Activated CD8-positive, alpha-beta memory T cell treated with anti-CD3 and anti-CD28 coated beads for 36 hours (primary cell): ENCODE data around the gene ARVCF. TPM values are rescaled to one million over a fixed set of nuclear protein-coding genes. Genes with fewer than 3 reads are reported as not detected.

Source experiments
- CTCF ChIA-PET: fragments of 350-600 bp; sonication (Branson Sonifier 250); formaldehyde crosslinking; loops from one replicate; lab custom pipeline; 2021; ENCODE audit warnings: antibody characterized with exemption; lab: Charles Lee
- POLR2A ChIA-PET: fragments of 350-600 bp; sonication (Branson Sonifier 250); formaldehyde crosslinking; loops from one replicate; lab custom pipeline; 2021; ENCODE audit warnings: antibody characterized with exemption; lab: Charles Lee
- total RNA-seq, 2 experiments: library from RNA; stranded (reverse); gene quantifications; one replicate each; pipeline ENCODE4 v1.2.3, GENCODE V29; 2021

The ARVCF gene
- total RNA-seq, 2 experiments from 2014 or later: 0.70 to 1.8 TPM

GRCh38 chr22:20021196-20022181 is 4.9 kb upstream of the ARVCF start:
- POLR2A ChIA-PET: interaction anchor here (0.6 to 0.7 kb wide), 2 partner anchors 16 to 58 kb away, joined by 3 read pairs; no protein-coding TSS in a partner anchor
- CTCF ChIA-PET: interaction anchor here (0.6 to 2.2 kb wide), 3 partner anchors 8 to 65 kb away, joined by 3 to 5 read pairs (median 4); no protein-coding TSS in a partner anchor

GRCh38 chr22:20020533-20021195 is 4.0 kb upstream of the ARVCF start, which contains the start of gene TANGO2:
Gene TANGO2 (plus strand): TSS chr22:20021110. CDS start chr22:20036799, 15,689 bp downstream.
- ChIA-PET CTCF (interaction anchor here (0.9 kb wide), 1 partner anchor 290 kb away, joined by 3 read pairs; no protein-coding TSS in a partner anchor), POLR2A (no interaction called here)

- ChIA-PET POLR2A (interaction anchor here (0.6 kb wide), 1 partner anchor 79 kb away, joined by 3 read pairs; no protein-coding TSS in a partner anchor), CTCF (interaction anchor here (0.9 kb wide), 1 partner anchor 289 kb away, joined by 3 read pairs; no protein-coding TSS in a partner anchor)
Observed at GRCh38 chr22:20019661-20020532, 3.3 kb upstream of the ARVCF start.

GRCh38 chr22:20018001-20018400 is 1.4 kb upstream of the ARVCF start:
- ChIA-PET POLR2A (no interaction called here), CTCF (interaction anchor here (1.2 kb wide), 1 partner anchor 14 kb away, joined by 3 read pairs; no protein-coding TSS in a partner anchor)

- ChIA-PET POLR2A (no interaction called here), CTCF (no interaction called here)
Observed at GRCh38 chr22:20017622-20017958, 967 bp upstream of the ARVCF start.

GRCh38 chr22:20015971-20016733 is 471 bp downstream of the ARVCF start:
- CTCF ChIA-PET: interaction anchor here (0.9 to 4.5 kb wide), 5 partner anchors 18 to 102 kb away, joined by 3 to 37 read pairs (median 3); no protein-coding TSS in a partner anchor
- POLR2A ChIA-PET: no interaction called here

- POLR2A ChIA-PET: interaction anchor here (0.5 kb wide), 1 partner anchor 313 kb away, joined by 3 read pairs; no protein-coding TSS in a partner anchor
- CTCF ChIA-PET: interaction anchor here (0.9 to 4.5 kb wide), 4 partner anchors 17 to 103 kb away, joined by 3 to 37 read pairs (median 4); no protein-coding TSS in a partner anchor
Observed at GRCh38 chr22:20015187-20015625, 1.4 kb downstream of the ARVCF start.

- ChIA-PET CTCF (interaction anchor here (0.5 to 4.5 kb wide), 4 partner anchors 31 to 104 kb away, joined by 3 to 37 read pairs (median 4); no protein-coding TSS in a partner anchor), POLR2A (interaction anchor here (0.5 kb wide), 1 partner anchor 314 kb away, joined by 3 read pairs; no protein-coding TSS in a partner anchor)
Observed at GRCh38 chr22:20014526-20015186, 2.0 kb downstream of the ARVCF start.

- ChIA-PET CTCF (interaction anchor here (0.6 to 4.5 kb wide), 6 partner anchors 9 to 405 kb away, joined by 3 to 37 read pairs (median 5); no protein-coding TSS in a partner anchor), POLR2A (no interaction called here)
Observed at GRCh38 chr22:20013382-20013871, 3.2 kb downstream of the ARVCF start.

GRCh38 chr22:20012741-20013331 is 3.8 kb downstream of the ARVCF start:
- POLR2A ChIA-PET: no interaction called here
- CTCF ChIA-PET: interaction anchor here (0.9 to 4.5 kb wide), 6 partner anchors 9 to 282 kb away, joined by 3 to 37 read pairs (median 5); no protein-coding TSS in a partner anchor

- POLR2A ChIA-PET: no interaction called here
- CTCF ChIA-PET: interaction anchor here (1.1 to 4.5 kb wide), 4 partner anchors 37 to 70 kb away, joined by 3 to 37 read pairs (median 6); no protein-coding TSS in a partner anchor
Observed at GRCh38 chr22:20011993-20012740, 4.5 kb downstream of the ARVCF start.

GRCh38 chr22:20011123-20011992 is 5.3 kb downstream of the ARVCF start:
- CTCF ChIA-PET: interaction anchor here (4.5 kb wide), 1 partner anchor 41 kb away, joined by 37 read pairs; no protein-coding TSS in a partner anchor
- POLR2A ChIA-PET: no interaction called here

- ChIA-PET CTCF (no interaction called here), POLR2A (no interaction called here)
Observed at GRCh38 chr22:20010307-20011122, 6.1 kb downstream of the ARVCF start.
